ENCODE results near the gene EIF4A3.

DNA sequence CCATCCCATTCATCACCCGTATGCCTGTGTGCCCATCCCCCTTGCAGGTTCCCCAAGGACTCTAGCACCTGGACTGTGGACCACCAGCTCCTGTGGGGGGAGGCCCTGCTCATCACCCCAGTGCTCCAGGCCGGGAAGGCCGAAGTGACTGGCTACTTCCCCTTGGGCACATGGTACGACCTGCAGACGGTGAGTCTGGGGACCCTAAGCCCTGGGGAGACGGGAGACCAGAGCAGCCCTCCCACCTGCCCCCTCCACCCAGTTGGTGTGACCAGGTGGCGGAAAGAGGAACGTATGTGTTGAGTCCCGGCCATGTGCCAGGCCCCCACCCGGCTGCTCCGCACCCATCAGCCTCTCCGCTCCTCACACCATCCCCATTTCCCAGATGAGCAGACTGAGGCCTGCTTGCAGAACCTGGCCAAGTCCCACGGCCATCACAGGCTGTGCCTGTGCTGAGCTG lies 30.0 kb downstream of the EIF4A3 start:
- TF ChIP-seq, protein P1, sequence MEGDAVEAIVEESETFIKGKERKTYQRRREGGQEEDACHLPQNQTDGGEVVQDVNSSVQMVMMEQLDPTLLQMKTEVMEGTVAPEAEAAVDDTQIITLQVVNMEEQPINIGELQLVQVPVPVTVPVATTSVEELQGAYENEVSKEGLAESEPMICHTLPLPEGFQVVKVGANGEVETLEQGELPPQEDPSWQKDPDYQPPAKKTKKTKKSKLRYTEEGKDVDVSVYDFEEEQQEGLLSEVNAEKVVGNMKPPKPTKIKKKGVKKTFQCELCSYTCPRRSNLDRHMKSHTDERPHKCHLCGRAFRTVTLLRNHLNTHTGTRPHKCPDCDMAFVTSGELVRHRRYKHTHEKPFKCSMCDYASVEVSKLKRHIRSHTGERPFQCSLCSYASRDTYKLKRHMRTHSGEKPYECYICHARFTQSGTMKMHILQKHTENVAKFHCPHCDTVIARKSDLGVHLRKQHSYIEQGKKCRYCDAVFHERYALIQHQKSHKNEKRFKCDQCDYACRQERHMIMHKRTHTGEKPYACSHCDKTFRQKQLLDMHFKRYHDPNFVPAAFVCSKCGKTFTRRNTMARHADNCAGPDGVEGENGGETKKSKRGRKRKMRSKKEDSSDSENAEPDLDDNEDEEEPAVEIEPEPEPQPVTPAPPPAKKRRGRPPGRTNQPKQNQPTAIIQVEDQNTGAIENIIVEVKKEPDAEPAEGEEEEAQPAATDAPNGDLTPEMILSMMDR (IDR thresholded peaks at IDR 0.05 in 4 of 5, conservative IDR thresholded peaks at IDR 0.05 in 1 of 5): no peak
- no peak for TF ChIP-seq POLR2A (IDR thresholded peaks at IDR 0.05)
